ENCODE measurements around the gene CHTF8. TPM values are rescaled to one million over a fixed set of nuclear protein-coding genes. Genes with fewer than 3 reads are reported as not detected.
"Not testable (repeated sequence)": the region's sequence is repeated elsewhere in the genome, so short reads cannot be mapped to it uniquely, and the experiment has no call there.

The CHTF8 gene
- total RNA-seq, 1 donor from 2014 or later = 83.1 TPM

- DNase-seq (ENCODE audit: low spot score) = no peak
- peak overlapping the region; percentile 20 for H3K27ac Mint-ChIP-seq (ENCODE audit: unreplicated experiment)
- H3K4me1 Mint-ChIP-seq (ENCODE audit: low read depth) = peaks cover 24% of the 10 kb centered on the region
- no peaks in the 10 kb centered on the region for H3K9me3 Mint-ChIP-seq (ENCODE audit: low read depth)
- no peak overlapping the region for H3K4me3 Mint-ChIP-seq (ENCODE audit: unreplicated experiment)
- H3K36me3 Mint-ChIP-seq (ENCODE audit: low read depth) = peaks cover 30% of the 10 kb centered on the region
- no peak for TF ChIP-seq CTCF (IDR thresholded peaks at IDR 0.05)
- H3K27me3 Mint-ChIP-seq (ENCODE audit: low read depth) = no peaks in the 10 kb centered on the region
Measured at GRCh38 chr16:69166221-69166833, 33.9 kb upstream of the CHTF8 start.

GRCh38 chr16:69165584-69165983, 33.2 kb upstream of the CHTF8 start:
- Mint-ChIP-seq H3K9me3 (ENCODE audit: low read depth) (no peaks in the 10 kb centered on the region), H3K27ac (ENCODE audit: unreplicated experiment) (no peak overlapping the region), H3K4me1 (ENCODE audit: low read depth) (peaks cover 17% of the 10 kb centered on the region), H3K4me3 (ENCODE audit: unreplicated experiment) (no peak overlapping the region), H3K36me3 (ENCODE audit: low read depth) (peaks cover 35% of the 10 kb centered on the region), H3K27me3 (ENCODE audit: low read depth) (no peaks in the 10 kb centered on the region)
- no peak for DNase-seq (ENCODE audit: low spot score)
- no peak for TF ChIP-seq CTCF (IDR thresholded peaks at IDR 0.05)

- H3K27me3 Mint-ChIP-seq (ENCODE audit: low read depth) = no peaks in the 10 kb centered on the region
- no peaks in the 10 kb centered on the region for H3K4me1 Mint-ChIP-seq (ENCODE audit: low read depth)
- no peak overlapping the region for H3K27ac Mint-ChIP-seq (ENCODE audit: unreplicated experiment)
- no peak overlapping the region for H3K4me3 Mint-ChIP-seq (ENCODE audit: unreplicated experiment)
- no peak for DNase-seq (ENCODE audit: low spot score)
- H3K9me3 Mint-ChIP-seq (ENCODE audit: low read depth) = no peaks in the 10 kb centered on the region
- no peak for TF ChIP-seq CTCF (IDR thresholded peaks at IDR 0.05)
- peaks cover 37% of the 10 kb centered on the region for H3K36me3 Mint-ChIP-seq (ENCODE audit: low read depth)
Measured at GRCh38 chr16:69160192-69160591, 27.8 kb upstream of the CHTF8 start.

- Mint-ChIP-seq H3K27me3 (ENCODE audit: low read depth) (no peaks in the 10 kb centered on the region), H3K36me3 (ENCODE audit: low read depth) (peaks cover 40% of the 10 kb centered on the region), H3K4me3 (ENCODE audit: unreplicated experiment) (no peak overlapping the region), H3K27ac (ENCODE audit: unreplicated experiment) (no peak overlapping the region), H3K4me1 (ENCODE audit: low read depth) (no peaks in the 10 kb centered on the region), H3K9me3 (ENCODE audit: low read depth) (no peaks in the 10 kb centered on the region)
- TF ChIP-seq CTCF (IDR thresholded peaks at IDR 0.05) = no peak
- no peak for DNase-seq (ENCODE audit: low spot score)
Measured at GRCh38 chr16:69157196-69157595, 24.8 kb upstream of the CHTF8 start.

- H3K27me3 Mint-ChIP-seq (ENCODE audit: low read depth) = no peaks in the 10 kb centered on the region
- DNase-seq (ENCODE audit: low spot score) = no peak
- no peak overlapping the region for H3K27ac Mint-ChIP-seq (ENCODE audit: unreplicated experiment)
- no peaks in the 10 kb centered on the region for H3K4me1 Mint-ChIP-seq (ENCODE audit: low read depth)
- peaks cover 19% of the 10 kb centered on the region for H3K36me3 Mint-ChIP-seq (ENCODE audit: low read depth)
- no peak overlapping the region for H3K4me3 Mint-ChIP-seq (ENCODE audit: unreplicated experiment)
- peak; percentile 92 for TF ChIP-seq CTCF (IDR thresholded peaks at IDR 0.05)
- H3K9me3 Mint-ChIP-seq (ENCODE audit: low read depth) = no peaks in the 10 kb centered on the region
Measured at GRCh38 chr16:69150146-69150865, 17.9 kb upstream of the CHTF8 start.

GRCh38 chr16:69149621-69150020, 17.2 kb upstream of the CHTF8 start:
- DNase-seq (ENCODE audit: low spot score); H3K27ac Mint-ChIP-seq (ENCODE audit: unreplicated experiment); H3K4me3 Mint-ChIP-seq (ENCODE audit: unreplicated experiment): not testable (repeated sequence)

More at GRCh38 chr16:69149621-69150020, 17.2 kb upstream of the CHTF8 start:
- H3K36me3 Mint-ChIP-seq (ENCODE audit: low read depth) = peaks cover 17% of the 10 kb centered on the region
- not testable (repeated sequence) for H3K27me3 Mint-ChIP-seq (ENCODE audit: low read depth); H3K4me1 Mint-ChIP-seq (ENCODE audit: low read depth); H3K9me3 Mint-ChIP-seq (ENCODE audit: low read depth)

All from chondrocyte (in vitro differentiated cells).